Heart left ventricle (tissue), 13 donors: ENCODE data around the gene GPI.

ENCODE experiments used
- CTCF ChIP-seq, 12 donors: fragments of 200-600 bp; sonication (generic) in 4 of 12; IDR thresholded peaks; one replicate each; pipeline versions ENCODE4 v1.5.0 to v1.8.0; 2018 to 2022; ENCODE audit warnings: antibody characterized with exemption in 12 of 12, mild to moderate bottlenecking in 5 of 12
- POLR2A ChIP-seq, 2 donors: fragments of 450-650 bp; IDR thresholded peaks; one replicate each; pipeline ENCODE4 v1.6.1; 2017; ENCODE audit warnings: antibody characterized with exemption in 2 of 2, mild to moderate bottlenecking in 2 of 2, moderate library complexity in 2 of 2
- donor health status: ischemic (EF 13 %, LVEDD 7.1; RV severe dilation, severe dysfunction).
- donor health status: DM: no; HTN: yes; CAD: no.
- donor health status: DM: no; HTN: no; CAD: no.
- donor health status: ischemic (EF 25% LVEDD 6.9; RV normal size, moderate dysfunction).
- donor health status: ischemic (EF 25% LVEDD 5.7; RV mildly dilated, moderate dysfunction).
- donor health status: ischemic (EF 35%, LVEDD 5.7; RV mildly dilated, moderate dysfunction).
- donor health status: nonischemic (EF 11% LVEDD 7.7; RV severe dilation, severe dysfunction).
- donor health status: DM: yes; HTN: yes; CAD: no.
- donor health status: PGD.
- donor health status: ischemic (EF 29% LVEDD 5.4; RV normal size, mild dysfunction).
- donor health status: nonischemic (EF 23%, LVEDD 6.1; RV moderate dilation, normal function).

GRCh38 chr19:34416021-34416545 lies 51.1 kb downstream of the GPI start:
- TF ChIP-seq CTCF (IDR thresholded peaks at IDR 0.05), result no peak
- TF ChIP-seq POLR2A (IDR thresholded peaks at IDR 0.05), result no peak
